Stimulated activated CD4-positive, alpha-beta T cell treated with anti-CD3 and anti-CD28 coated beads, Interleukin-15, amount 100 ng/mL, for 1 hour (primary cell): ENCODE data around the gene PDE6A.
"Not testable (repeated sequence)": the region's sequence is repeated elsewhere in the genome, so short reads cannot be mapped to it uniquely, and the experiment has no call there.

Source experiments
- DNase-seq, 2 donors: peaks; one replicate each; pipeline ENCODE4 v3.0.0-alpha.2; 2020; ENCODE audit warnings: low read depth in 1 of 2, low spot score in 1 of 2

Gene PDE6A

GRCh38 chr5:149953436-149954121, 9.0 kb upstream of the PDE6A start:
- no peak for DNase-seq

GRCh38 chr5:149951138-149951749, 6.7 kb upstream of the PDE6A start:
- DNase-seq = no peak

GRCh38 chr5:149948993-149949392, 4.4 kb upstream of the PDE6A start:
- DNase-seq = no peak

GRCh38 chr5:149946118-149946517, 1.5 kb upstream of the PDE6A start:
- DNase-seq = no peak

GRCh38 chr5:149943177-149943949, 1.2 kb downstream of the PDE6A start:
- not testable (repeated sequence) for DNase-seq

- DNase-seq = not testable (repeated sequence)
Measured at GRCh38 chr5:149942741-149943169, 1.8 kb downstream of the PDE6A start.

- no peak for DNase-seq
Measured at GRCh38 chr5:149942199-149942598, 2.4 kb downstream of the PDE6A start.

GRCh38 chr5:149941795-149942194, 2.8 kb downstream of the PDE6A start:
- no peak for DNase-seq

GRCh38 chr5:149940941-149941644, 3.5 kb downstream of the PDE6A start:
- DNase-seq = no peak

GRCh38 chr5:149940077-149940574, 4.5 kb downstream of the PDE6A start:
- DNase-seq = no peak

GRCh38 chr5:149939546-149939945, 5.0 kb downstream of the PDE6A start:
- no peak for DNase-seq

GRCh38 chr5:149938791-149939358, 5.7 kb downstream of the PDE6A start:
- DNase-seq = no peak

- no peak for DNase-seq
Measured at GRCh38 chr5:149938279-149938678, 6.3 kb downstream of the PDE6A start.

- no peak for DNase-seq
Measured at GRCh38 chr5:149937610-149938009, 7.0 kb downstream of the PDE6A start.

GRCh38 chr5:149936700-149937091, 7.9 kb downstream of the PDE6A start:
- no peak for DNase-seq

- DNase-seq = no peak
Measured at GRCh38 chr5:149936044-149936699, 8.4 kb downstream of the PDE6A start.

- no peak for DNase-seq
Measured at GRCh38 chr5:149935431-149935901, 9.1 kb downstream of the PDE6A start.

- DNase-seq = no peak
Measured at GRCh38 chr5:149932445-149933350, 11.9 kb downstream of the PDE6A start.

- no peak for DNase-seq
Measured at GRCh38 chr5:149931992-149932436, 12.6 kb downstream of the PDE6A start.
